Measurements from ENCODE around the gene FNDC5. TPM values are rescaled to one million over a fixed set of nuclear protein-coding genes. Genes with fewer than 3 reads are reported as not detected.

FNDC5 gene
- total RNA-seq, 2 experiments from 2014 or later = not detected

- H3K9me3 Mint-ChIP-seq = no peaks in the 10 kb centered on the region
- no peak for TF ChIP-seq CTCF (IDR thresholded peaks at IDR 0.05)
- Histone ChIP-seq H3K27me3 (ENCODE audit: control insufficient read depth in 1 of 2, insufficient read depth in 2 of 2, low read length in 2 of 2) (peaks cover 21 to 25% of the 10 kb centered on the region in 2 experiments), H3K4me1 (ENCODE audit: insufficient read depth, low read length) (peaks cover 12% of the 10 kb centered on the region), H3K9me3 (ENCODE audit: control insufficient read depth in 1 of 2, insufficient read depth in 1 of 2, low read length in 2 of 2) (no peaks in the 10 kb centered on the region), H3K27ac (ENCODE audit: low read depth in 1 of 2, low read length in 2 of 2) (no peak overlapping the region), H3K36me3 (ENCODE audit: insufficient read depth, low read length) (peaks cover 2% of the 10 kb centered on the region), H3K4me3 (ENCODE audit: low read length) (no peak overlapping the region)
- DNase-seq (no peak), ATAC-seq (ENCODE audit: poor library complexity) (no peak)
- peaks cover 33% of the 10 kb centered on the region for H3K27me3 Mint-ChIP-seq
- no peak overlapping the region for H3K27ac Mint-ChIP-seq
- peaks cover 15% of the 10 kb centered on the region for H3K4me1 Mint-ChIP-seq (ENCODE audit: low read depth)
- POLR2A ChIA-PET = no interaction called here
- H3K4me3 Mint-ChIP-seq = no peak overlapping the region
- intact Hi-C loops (cut with DNase I, micrococcal nuclease) = no loop called here
- CTCF ChIA-PET = no interaction called here
- peaks cover 19% of the 10 kb centered on the region for H3K36me3 Mint-ChIP-seq (ENCODE audit: low read depth)
Measured at GRCh38 chr1:32867151-32867550, 3.6 kb downstream of the FNDC5 start.

- peaks cover 8 to 12% of the 10 kb centered on the region in 2 experiments for H3K27me3 ChIP-seq (ENCODE audit: control insufficient read depth in 1 of 2, insufficient read depth in 2 of 2, low read length in 2 of 2)
- no peak for TF ChIP-seq CTCF (IDR thresholded peaks at IDR 0.05)
- intact Hi-C loops (cut with DNase I, micrococcal nuclease) = no loop called here
- H3K36me3 ChIP-seq (ENCODE audit: insufficient read depth, low read length) = peaks cover 10% of the 10 kb centered on the region
- no peaks in the 10 kb centered on the region for H3K9me3 ChIP-seq (ENCODE audit: control insufficient read depth in 1 of 2, insufficient read depth in 1 of 2, low read length in 2 of 2)
- DNase-seq (no peak), ATAC-seq (ENCODE audit: poor library complexity) (no peak)
- ChIA-PET POLR2A (no interaction called here), CTCF (no interaction called here)
- H3K9me3 Mint-ChIP-seq = no peaks in the 10 kb centered on the region
- H3K4me3 Mint-ChIP-seq = no peak overlapping the region
- peaks cover 5% of the 10 kb centered on the region for H3K4me1 ChIP-seq (ENCODE audit: insufficient read depth, low read length)
- no peak overlapping the region for H3K27ac ChIP-seq (ENCODE audit: low read depth in 1 of 2, low read length in 2 of 2)
- H3K4me1 Mint-ChIP-seq (ENCODE audit: low read depth) = peaks cover 9% of the 10 kb centered on the region
- H3K36me3 Mint-ChIP-seq (ENCODE audit: low read depth) = peaks cover 29% of the 10 kb centered on the region
- H3K27ac Mint-ChIP-seq = no peak overlapping the region
- H3K4me3 ChIP-seq (ENCODE audit: low read length) = no peak overlapping the region
- peaks cover 22% of the 10 kb centered on the region for H3K27me3 Mint-ChIP-seq
Measured at GRCh38 chr1:32865639-32866405, 4.9 kb downstream of the FNDC5 start.

GRCh38 chr1:32864375-32865019, 6.2 kb downstream of the FNDC5 start:
- Histone ChIP-seq H3K4me1 (ENCODE audit: insufficient read depth, low read length) (no peaks in the 10 kb centered on the region), H3K9me3 (ENCODE audit: control insufficient read depth in 1 of 2, insufficient read depth in 1 of 2, low read length in 2 of 2) (no peaks in the 10 kb centered on the region), H3K36me3 (ENCODE audit: insufficient read depth, low read length) (peaks cover 14% of the 10 kb centered on the region), H3K4me3 (ENCODE audit: low read length) (no peak overlapping the region), H3K27me3 (ENCODE audit: control insufficient read depth in 1 of 2, insufficient read depth in 2 of 2, low read length in 2 of 2) (peaks cover 0 to 3% of the 10 kb centered on the region in 2 experiments), H3K27ac (ENCODE audit: low read depth in 1 of 2, low read length in 2 of 2) (no peak overlapping the region)
- H3K27ac Mint-ChIP-seq = no peak overlapping the region
- intact Hi-C loops (cut with DNase I, micrococcal nuclease) = no loop called here
- ChIA-PET POLR2A (no interaction called here), CTCF (no interaction called here)
- DNase-seq (no peak), ATAC-seq (ENCODE audit: poor library complexity) (no peak)
- H3K4me3 Mint-ChIP-seq = no peak overlapping the region
- H3K36me3 Mint-ChIP-seq (ENCODE audit: low read depth) = peaks cover 33% of the 10 kb centered on the region
- H3K27me3 Mint-ChIP-seq = peaks cover 12% of the 10 kb centered on the region
- H3K4me1 Mint-ChIP-seq (ENCODE audit: low read depth) = peaks cover under 1% of the 10 kb centered on the region
- no peaks in the 10 kb centered on the region for H3K9me3 Mint-ChIP-seq
- TF ChIP-seq CTCF (IDR thresholded peaks at IDR 0.05) = no peak

Data from CD4-positive, alpha-beta T cell (primary cell).